ENCODE results near the gene ZFYVE1.
"Not testable (repeated sequence)": the region's sequence is repeated elsewhere in the genome, so short reads cannot be mapped to it uniquely, and the experiment has no call there.

ZFYVE1 gene

DNA sequence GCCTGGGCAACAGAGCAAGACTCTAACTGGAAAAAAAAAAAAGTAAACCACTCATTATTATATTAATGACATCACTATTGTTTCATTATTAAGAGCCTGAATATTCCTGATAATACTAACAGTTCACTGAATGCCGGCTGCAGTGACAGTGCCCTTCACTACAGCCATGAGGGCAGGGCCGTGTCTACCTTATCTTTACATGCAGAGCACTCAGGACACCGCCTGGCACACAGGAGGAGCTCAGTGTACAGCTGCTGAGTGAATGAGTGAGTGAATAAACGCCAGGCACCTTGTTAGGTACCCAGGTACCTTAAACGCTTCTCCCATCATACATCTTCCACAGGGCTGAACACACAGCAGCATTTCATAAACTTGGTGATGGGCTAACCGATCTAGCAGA is 23.2 kb downstream of the ZFYVE1 start:
- no peak for DNase-seq

GRCh38 chr14:73000073-73000472 is 26.8 kb downstream of the ZFYVE1 start:
- no peak for DNase-seq

DNA sequence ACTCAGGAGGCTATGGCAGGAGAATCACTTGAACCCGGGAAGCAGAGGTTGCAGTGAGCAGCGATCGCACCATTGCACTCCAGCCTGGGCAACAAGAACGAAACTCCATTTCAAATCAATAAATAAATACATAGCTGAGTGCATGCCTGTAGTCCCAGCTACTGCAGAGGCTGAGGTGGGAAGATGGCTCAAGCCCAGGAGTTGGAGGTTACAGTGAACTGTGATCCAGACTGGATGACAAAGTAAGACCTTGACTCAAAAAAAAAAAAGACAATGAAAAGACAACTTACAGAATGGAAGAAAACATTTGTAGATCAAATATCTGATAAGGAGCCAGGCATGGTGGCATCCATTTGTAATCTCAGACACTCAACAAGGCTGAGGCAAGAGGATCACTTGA is 27.6 kb downstream of the ZFYVE1 start:
- DNase-seq = no peak

DNA sequence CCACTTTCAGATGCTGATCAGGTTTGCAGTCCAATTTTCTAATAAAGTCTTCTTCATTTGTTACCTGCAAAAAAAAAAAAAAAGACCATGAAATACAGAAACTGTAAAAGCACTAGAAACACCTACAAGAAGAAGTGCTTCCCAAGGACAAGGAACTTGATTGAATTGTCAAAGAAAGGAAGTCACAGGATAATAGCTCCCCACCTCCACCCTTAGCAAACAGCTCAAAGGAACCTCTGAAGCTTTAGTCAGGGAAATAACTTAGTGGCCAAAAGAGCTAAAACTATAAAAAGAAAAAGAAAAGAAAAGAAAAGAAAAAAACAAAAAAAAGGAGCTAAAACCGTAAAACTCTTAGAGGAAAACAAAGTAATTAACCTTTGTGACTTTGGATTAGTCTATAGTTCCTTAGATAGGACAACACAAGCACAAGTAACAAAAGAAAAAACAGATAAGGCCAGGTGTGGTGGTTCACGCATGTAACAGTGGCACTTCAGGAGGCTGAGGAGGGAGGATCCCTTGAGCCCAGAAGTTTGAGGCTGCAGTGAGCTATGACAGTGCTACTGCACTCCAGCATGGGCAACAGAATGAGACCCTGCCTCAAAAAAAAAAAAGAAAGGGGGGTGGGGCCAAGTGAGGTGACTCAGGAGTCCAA is 28.5 kb downstream of the ZFYVE1 start:
- no peak for DNase-seq

DNA sequence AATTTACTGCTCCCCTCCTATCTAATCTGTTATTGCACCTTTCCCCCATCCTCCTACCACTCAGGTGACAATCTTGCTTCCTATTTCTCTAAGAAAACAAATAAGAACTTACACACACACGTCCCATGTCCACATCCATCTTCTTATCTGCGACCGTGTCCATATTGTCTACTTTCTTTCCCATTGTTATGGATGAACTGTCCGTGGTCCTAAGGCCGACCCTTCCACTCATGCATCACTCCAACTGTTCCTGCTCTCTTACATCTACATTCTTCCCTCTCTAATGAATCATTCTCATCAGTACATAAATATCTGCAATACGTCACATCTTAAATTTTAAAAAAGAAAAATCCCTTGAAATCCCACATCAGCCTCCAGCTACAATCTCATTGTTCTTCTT is 30.0 kb downstream of the ZFYVE1 start:
- no peak for DNase-seq

DNA sequence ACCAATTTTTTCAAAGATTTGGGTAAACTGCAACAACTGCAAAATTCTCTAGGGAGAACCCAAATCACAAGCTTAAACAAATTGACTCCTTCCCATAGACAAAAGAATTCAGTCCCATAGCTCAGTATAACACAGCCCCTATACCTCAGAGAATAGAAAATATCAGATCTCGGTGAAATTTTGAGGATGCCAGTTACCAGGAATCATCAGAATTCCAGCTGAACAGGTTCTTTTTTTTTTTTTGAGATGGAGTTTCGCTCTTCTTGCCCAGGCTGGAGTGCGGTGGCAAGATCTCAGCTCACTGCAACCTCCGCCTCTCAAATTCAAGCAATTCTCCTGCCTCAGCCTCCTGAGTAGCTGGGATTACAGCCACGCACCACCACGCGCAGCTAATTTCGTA is 36.7 kb downstream of the ZFYVE1 start:
- DNase-seq = no peak

DNA sequence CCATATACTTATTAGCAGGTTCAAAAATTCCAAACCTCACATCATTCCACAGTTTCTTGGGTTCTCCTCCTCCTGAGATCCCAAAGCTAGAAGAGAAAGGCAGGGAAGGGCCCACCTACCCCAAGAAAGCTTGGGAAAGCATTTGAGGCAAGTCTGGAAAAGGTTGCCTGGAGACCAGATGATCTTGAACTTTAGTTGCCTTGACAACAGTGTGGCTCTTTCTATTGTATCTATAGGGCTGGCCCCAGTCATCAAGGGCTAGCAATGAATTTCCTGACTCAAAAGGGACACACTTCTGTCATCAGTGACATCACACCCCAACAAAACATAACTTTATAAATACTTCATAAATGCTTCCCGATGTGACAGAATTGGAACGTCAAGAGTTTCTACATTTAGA is 40.0 kb downstream of the ZFYVE1 start:
- no peak for DNase-seq

DNA sequence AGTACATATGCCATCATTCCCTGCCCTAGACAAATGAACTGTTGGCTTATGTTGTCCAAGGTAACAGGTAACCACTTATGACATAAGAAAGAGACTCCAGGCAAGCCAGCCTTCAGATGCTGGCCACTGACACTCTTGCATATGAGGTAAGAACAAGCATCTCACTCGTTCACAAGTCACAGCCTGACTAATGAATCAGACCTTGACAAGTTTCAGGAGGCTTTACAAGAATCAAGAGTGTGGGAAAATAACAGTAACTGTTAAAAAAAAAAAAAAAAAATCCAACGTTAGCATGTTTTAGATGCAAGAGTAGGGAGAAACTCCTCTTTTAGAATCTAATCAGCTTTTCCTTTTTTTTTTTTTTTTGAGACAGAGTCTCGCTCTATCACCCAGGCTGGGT is 40.7 kb downstream of the ZFYVE1 start:
- no peak for DNase-seq

DNA sequence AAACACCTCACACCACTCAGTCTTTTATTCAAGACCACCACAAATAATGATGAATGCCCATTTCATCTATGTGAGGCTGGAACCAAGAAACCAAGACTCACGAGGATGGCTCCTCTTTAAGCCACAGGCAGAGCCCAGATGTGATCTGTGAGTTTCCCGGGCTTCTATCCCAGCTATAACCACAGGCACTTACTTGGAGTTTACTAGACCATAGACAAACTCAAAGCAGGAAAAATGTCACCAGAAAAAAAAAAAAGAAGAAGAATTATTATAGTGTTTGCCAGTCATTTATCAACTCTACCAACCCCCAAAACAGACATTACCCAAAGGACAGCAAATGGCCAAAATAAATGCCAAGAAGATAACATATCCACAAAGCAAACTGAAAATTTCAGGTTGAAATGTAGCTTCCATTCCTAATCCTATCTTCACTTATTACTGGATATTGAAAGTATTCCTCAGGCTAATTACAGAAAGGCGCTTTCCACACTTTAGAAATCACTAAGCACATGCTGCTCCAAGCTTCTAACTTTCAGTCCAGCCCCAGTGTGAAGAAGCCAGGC is 44.7 kb downstream of the ZFYVE1 start:
- DNase-seq = no peak

- no peak for DNase-seq
These were observed 46.0 kb downstream of the ZFYVE1 start for GRCh38 chr14:72980863-72981262.

DNA sequence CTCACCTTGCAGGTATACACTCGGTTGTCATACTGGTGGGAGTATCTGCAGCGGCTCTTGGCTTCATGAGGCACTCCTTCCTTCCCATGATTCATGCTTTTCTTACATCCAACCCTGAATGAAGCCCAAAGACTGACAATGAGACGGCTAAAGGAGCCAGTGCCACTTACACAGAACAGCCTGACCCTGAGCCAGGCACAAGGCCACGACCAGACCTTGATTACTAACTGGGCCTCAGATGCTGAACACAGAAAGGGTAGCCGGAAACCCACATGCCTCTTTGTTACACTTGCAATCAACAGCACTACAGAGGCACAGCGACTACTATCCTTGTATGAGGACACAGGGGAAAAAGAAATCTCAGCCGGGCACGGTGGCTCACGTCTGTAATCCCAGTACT is 48.0 kb downstream of the ZFYVE1 start:
- no peak for DNase-seq

- no peak for DNase-seq
These were observed 51.1 kb downstream of the ZFYVE1 start for GRCh38 chr14:72975770-72976169.

GRCh38 chr14:72974661-72975060 is 52.2 kb downstream of the ZFYVE1 start:
- DNase-seq = no peak

- DNase-seq = no peak
These were observed 56.0 kb downstream of the ZFYVE1 start for GRCh38 chr14:72970824-72971434.

DNA sequence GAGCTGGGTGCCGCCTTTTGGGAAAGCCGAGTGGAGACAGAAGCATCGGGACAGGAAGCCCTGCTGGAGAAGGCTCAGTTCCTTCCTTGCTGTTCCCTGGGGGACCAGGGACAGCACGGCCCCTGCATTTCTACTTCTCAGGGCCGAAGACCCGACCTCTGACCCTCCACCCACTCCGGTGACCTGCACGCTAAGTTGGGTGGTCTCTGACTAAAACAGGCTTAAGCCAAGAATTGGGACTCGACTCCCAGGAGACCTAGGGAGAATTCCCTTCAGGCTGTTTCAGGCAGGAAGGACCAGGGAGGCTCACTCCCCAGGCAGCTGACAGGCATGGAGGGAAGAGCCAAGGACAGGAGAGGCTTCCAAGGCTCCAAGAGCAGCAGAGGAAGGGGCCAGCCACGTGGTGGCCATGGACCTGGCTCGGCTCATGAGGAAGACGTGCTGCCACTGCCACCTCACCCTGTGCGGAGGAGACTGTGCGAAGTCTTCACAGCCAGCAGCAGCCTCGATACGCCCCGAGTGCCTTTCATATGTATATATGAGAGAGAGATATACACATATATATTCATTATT is 56.8 kb downstream of the ZFYVE1 start:
- DNase-seq = no peak

GRCh38 chr14:72968316-72968715 is 58.6 kb downstream of the ZFYVE1 start:
- DNase-seq = no peak

- DNase-seq = no peak
These were observed 60.9 kb downstream of the ZFYVE1 start for GRCh38 chr14:72966038-72966437.

- no peak for DNase-seq
These were observed 61.7 kb downstream of the ZFYVE1 start for GRCh38 chr14:72965249-72965648.

GRCh38 chr14:72962829-72963312 is 64.0 kb downstream of the ZFYVE1 start:
- no peak for DNase-seq

GRCh38 chr14:72962336-72962754 is 64.6 kb downstream of the ZFYVE1 start:
- not testable (repeated sequence) for DNase-seq

DNA sequence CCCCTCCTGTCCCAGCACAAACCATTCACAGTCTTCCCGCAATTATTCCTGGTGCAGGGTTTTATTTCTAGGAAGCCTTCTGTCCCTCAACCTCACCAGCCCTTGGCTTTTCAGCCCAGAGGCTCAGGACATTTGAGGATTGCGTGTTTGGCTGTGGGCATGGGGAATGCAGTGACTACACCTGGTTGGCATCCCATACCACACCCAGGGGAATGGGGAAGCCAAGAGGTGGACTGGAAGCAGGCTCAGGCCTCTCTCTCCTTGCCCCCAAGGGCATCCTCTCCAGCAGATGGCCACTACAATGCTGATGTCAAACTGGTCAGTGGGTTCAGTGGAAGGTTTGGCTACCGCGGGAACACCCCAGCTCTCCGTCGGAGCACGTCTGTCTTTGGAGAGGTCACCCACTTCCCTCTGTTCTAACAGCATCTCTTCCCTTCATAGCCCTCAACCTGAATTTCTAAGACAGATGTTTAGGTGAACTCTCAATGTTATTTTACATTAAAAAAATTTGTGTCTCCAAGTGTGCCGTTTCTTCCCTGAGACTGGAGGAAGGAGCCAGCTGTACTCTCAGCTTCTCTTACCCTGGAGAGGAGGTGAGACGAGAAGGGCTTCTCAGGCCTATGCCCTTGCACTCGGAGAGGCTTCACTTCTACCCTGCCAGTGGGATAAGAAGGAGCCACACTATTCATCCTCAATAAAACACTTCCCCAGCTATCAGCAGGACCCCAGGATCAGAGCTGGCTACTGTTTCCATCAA is 65.1 kb downstream of the ZFYVE1 start:
- DNase-seq = no peak

- not testable (repeated sequence) for DNase-seq
These were observed 65.9 kb downstream of the ZFYVE1 start for GRCh38 chr14:72961016-72961415.

DNA sequence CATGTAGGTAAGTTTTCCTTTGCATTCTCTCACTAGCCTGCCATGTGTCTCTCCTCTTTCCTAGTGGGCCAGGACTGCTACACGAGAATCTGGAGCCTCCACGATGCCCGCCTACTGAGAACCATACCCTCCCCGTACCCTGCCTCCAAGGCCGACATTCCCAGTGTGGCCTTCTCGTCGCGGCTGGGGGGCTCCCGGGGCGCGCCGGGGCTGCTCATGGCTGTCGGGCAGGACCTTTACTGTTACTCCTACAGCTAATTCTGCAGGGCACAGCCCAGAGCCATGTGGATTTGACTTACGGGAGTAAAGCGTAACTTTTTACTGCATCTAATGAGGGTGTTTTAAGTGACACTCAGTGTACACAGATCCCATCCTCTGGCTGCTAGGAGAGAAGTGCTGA is 68.4 kb downstream of the ZFYVE1 start:
- no peak for DNase-seq

Measured in inflammatory macrophage treated with lipopolysaccharide for 1 hour (primary cell).